ENCODE data around the gene ASMTL.
"Not testable (repeated sequence)": the region's sequence is repeated elsewhere in the genome, so short reads cannot be mapped to it uniquely, and the experiment has no call there.

ASMTL gene

GRCh38 chrX:1442724-1443367 is 9.9 kb downstream of the ASMTL start:
- Mint-ChIP-seq H3K4me1 (ENCODE audit: low read depth) (no peaks in the 10 kb centered on the region), H3K4me3 (no peak overlapping the region), H3K9me3 (peaks cover 42% of the 10 kb centered on the region), H3K27ac (no peak overlapping the region), H3K27me3 (ENCODE audit: low read depth) (no peaks in the 10 kb centered on the region), H3K36me3 (ENCODE audit: low read depth) (peaks cover 63% of the 10 kb centered on the region)

- no peak overlapping the region for H3K4me3 Mint-ChIP-seq
- H3K27ac Mint-ChIP-seq = no peak overlapping the region
- H3K36me3 Mint-ChIP-seq (ENCODE audit: low read depth) = peaks cover 64% of the 10 kb centered on the region
- peaks cover 35% of the 10 kb centered on the region for H3K9me3 Mint-ChIP-seq
- no peaks in the 10 kb centered on the region for H3K27me3 Mint-ChIP-seq (ENCODE audit: low read depth)
- H3K4me1 Mint-ChIP-seq (ENCODE audit: low read depth) = no peaks in the 10 kb centered on the region
These were observed 10.6 kb downstream of the ASMTL start for GRCh38 chrX:1442016-1442665.

- peaks cover 25% of the 10 kb centered on the region for H3K9me3 Mint-ChIP-seq
- no peak overlapping the region for H3K27ac Mint-ChIP-seq
- no peaks in the 10 kb centered on the region for H3K4me1 Mint-ChIP-seq (ENCODE audit: low read depth)
- peaks cover 64% of the 10 kb centered on the region for H3K36me3 Mint-ChIP-seq (ENCODE audit: low read depth)
- H3K4me3 Mint-ChIP-seq = no peak overlapping the region
- H3K27me3 Mint-ChIP-seq (ENCODE audit: low read depth) = no peaks in the 10 kb centered on the region
These were observed 12.2 kb downstream of the ASMTL start for GRCh38 chrX:1440506-1440905.

DNA sequence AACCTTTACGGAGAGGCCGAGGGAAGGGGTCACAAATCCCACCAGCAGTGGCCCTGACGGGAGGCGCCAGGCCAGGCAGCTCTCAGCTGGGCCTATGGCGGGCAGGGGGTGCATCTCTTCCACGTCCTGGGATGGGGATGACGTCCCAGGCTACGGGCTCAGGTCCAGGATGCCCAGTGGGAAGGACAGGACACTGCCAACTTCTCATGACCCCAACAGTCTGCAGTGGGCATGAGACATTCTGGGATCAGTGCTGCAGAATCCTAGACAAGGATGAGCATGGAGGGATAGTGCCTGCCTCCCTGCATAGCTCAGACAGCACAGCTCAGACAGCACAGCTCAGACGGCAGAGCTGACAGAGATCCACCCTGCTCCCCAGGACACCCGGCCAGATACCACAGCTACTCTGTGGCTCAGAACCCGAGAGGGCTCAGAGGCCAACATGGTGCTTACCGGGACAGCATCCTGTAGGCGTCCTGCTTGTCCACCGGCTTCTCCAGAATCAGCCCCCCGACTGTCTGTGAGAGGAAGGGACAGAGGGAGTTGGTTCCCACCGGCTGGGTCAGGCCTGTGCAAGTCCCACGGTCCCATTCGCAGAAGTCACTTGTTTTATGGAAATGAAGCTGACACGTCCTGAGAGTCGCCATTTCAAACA is 17.3 kb downstream of the ASMTL start:
- H3K4me3 Mint-ChIP-seq = no peak overlapping the region
- no peaks in the 10 kb centered on the region for H3K27me3 Mint-ChIP-seq (ENCODE audit: low read depth)
- no peaks in the 10 kb centered on the region for H3K4me1 Mint-ChIP-seq (ENCODE audit: low read depth)
- peaks cover 47% of the 10 kb centered on the region for H3K36me3 Mint-ChIP-seq (ENCODE audit: low read depth)
- no peak overlapping the region for H3K27ac Mint-ChIP-seq
- H3K9me3 Mint-ChIP-seq = no peaks in the 10 kb centered on the region

DNA sequence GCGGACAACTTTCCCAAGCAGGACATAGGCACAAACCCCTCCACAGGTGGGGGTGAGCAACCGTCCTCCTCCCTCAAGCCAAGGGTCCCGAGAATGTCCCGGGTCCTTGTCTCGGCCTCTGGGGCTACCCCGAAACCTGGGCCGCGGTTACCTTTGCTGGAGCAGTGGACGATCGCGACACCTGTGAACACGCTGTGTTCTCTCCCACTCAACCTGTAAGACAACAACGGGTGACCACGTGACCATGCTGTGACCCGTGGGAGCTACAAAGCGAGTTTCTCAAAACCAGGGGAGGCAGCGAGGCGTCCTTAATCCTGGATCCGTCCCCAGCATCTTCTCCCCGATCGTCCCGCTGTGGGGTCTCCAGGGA is 17.9 kb downstream of the ASMTL start:
- peaks cover 47% of the 10 kb centered on the region for H3K36me3 Mint-ChIP-seq (ENCODE audit: low read depth)
- H3K27me3 Mint-ChIP-seq (ENCODE audit: low read depth) = no peaks in the 10 kb centered on the region
- no peak overlapping the region for H3K27ac Mint-ChIP-seq
- H3K9me3 Mint-ChIP-seq = no peaks in the 10 kb centered on the region
- H3K4me3 Mint-ChIP-seq = no peak overlapping the region
- no peaks in the 10 kb centered on the region for H3K4me1 Mint-ChIP-seq (ENCODE audit: low read depth)

DNA sequence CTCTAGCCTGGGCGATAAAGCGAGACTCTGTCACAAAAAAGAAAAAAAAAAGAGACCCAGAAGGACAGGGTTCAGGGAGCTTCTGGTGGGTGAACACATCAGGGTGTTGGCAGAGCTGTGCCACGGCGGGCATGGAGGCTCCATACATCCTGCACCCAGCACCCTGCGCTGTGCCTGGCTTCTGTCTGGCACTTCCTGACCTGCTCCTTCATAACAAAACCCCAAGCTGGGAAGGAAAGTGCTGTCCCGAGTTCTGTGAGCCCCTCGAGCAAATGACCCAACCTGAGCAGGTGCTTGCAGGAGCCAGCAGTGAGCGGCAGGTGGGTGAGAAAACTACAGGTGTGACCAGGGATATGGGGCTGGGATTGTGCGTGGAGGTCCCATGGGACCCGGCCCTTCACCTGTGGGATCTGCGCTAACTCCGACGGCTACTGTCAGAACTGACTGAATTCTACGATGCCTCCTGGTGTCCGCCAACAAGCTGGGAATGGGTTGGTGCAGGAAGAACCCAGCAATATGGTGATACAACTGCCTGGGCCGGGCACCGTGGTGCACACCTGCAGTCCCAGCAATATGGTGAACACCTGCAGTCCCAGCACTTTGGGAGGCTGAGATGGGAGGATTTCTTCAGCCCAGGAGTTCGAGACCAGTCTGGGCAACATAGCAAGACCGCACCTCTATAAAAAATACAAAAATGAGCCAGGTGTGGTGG is 18.9 kb downstream of the ASMTL start:
- no peaks in the 10 kb centered on the region for H3K4me1 Mint-ChIP-seq (ENCODE audit: low read depth)
- H3K4me3 Mint-ChIP-seq = no peak overlapping the region
- no peaks in the 10 kb centered on the region for H3K27me3 Mint-ChIP-seq (ENCODE audit: low read depth)
- no peak overlapping the region for H3K27ac Mint-ChIP-seq
- no peaks in the 10 kb centered on the region for H3K9me3 Mint-ChIP-seq
- peaks cover 44% of the 10 kb centered on the region for H3K36me3 Mint-ChIP-seq (ENCODE audit: low read depth)

GRCh38 chrX:1430451-1430850 is 22.3 kb downstream of the ASMTL start:
- no peak overlapping the region for H3K27ac Mint-ChIP-seq
- H3K4me1 Mint-ChIP-seq (ENCODE audit: low read depth) = no peaks in the 10 kb centered on the region
- H3K36me3 Mint-ChIP-seq (ENCODE audit: low read depth) = peaks cover 36% of the 10 kb centered on the region
- no peak overlapping the region for H3K4me3 Mint-ChIP-seq
- no peaks in the 10 kb centered on the region for H3K27me3 Mint-ChIP-seq (ENCODE audit: low read depth)
- no peaks in the 10 kb centered on the region for H3K9me3 Mint-ChIP-seq

- Mint-ChIP-seq H3K4me3 (no peak overlapping the region), H3K4me1 (ENCODE audit: low read depth) (no peaks in the 10 kb centered on the region), H3K9me3 (peaks cover 21% of the 10 kb centered on the region), H3K27ac (no peak overlapping the region), H3K36me3 (ENCODE audit: low read depth) (peaks cover 55% of the 10 kb centered on the region), H3K27me3 (ENCODE audit: low read depth) (no peaks in the 10 kb centered on the region)
These were observed 25.0 kb downstream of the ASMTL start for GRCh38 chrX:1427756-1428155.

DNA sequence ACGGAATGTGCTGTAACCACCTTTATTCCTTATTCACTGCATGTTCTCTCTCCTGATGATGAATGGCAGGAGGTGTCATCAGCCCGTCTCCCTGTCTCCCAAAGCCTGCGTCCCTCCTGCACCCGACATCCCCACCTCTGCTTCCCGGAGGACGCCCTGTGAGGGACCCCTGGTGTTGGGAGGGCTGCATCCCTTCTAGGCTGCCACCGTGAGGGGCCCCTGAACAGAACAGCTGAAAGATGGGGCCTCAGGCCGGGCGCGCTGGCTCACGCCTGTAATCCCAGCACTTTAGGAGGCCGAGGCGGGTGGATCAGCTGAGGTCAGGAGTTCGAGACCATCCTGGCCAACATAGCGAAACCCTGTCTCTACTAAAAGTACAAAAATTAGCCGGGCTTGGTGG is 26.4 kb downstream of the ASMTL start:
- not testable (repeated sequence) for H3K27ac Mint-ChIP-seq; H3K4me3 Mint-ChIP-seq; H3K4me1 Mint-ChIP-seq (ENCODE audit: low read depth); H3K27me3 Mint-ChIP-seq (ENCODE audit: low read depth)
- Mint-ChIP-seq H3K36me3 (ENCODE audit: low read depth) (peaks cover 62% of the 10 kb centered on the region), H3K9me3 (peaks cover 32% of the 10 kb centered on the region)

DNA sequence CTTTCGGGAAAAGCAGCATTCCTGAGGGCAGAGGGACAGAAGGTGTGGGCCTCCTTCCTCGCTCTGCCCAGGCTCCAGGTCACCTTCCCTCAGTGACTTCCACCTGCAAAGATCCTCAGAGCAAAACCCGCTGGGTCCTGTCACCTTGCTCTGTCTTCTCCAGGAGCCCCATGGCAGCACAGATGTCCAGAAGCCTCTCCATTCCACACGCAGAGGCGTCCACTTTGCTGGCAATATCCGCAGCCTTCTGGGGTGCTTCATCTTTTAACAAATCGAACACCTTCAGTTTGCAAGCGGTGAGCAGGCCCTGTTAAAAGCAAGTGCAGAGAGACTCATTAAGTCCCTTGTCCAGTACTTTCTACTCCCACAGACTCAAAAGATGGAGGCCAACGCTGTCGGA is 27.3 kb downstream of the ASMTL start:
- Mint-ChIP-seq H3K36me3 (ENCODE audit: low read depth) (peaks cover 64% of the 10 kb centered on the region), H3K4me1 (ENCODE audit: low read depth) (no peaks in the 10 kb centered on the region), H3K27me3 (ENCODE audit: low read depth) (no peaks in the 10 kb centered on the region), H3K4me3 (no peak overlapping the region), H3K9me3 (peaks cover 32% of the 10 kb centered on the region), H3K27ac (no peak overlapping the region)

DNA sequence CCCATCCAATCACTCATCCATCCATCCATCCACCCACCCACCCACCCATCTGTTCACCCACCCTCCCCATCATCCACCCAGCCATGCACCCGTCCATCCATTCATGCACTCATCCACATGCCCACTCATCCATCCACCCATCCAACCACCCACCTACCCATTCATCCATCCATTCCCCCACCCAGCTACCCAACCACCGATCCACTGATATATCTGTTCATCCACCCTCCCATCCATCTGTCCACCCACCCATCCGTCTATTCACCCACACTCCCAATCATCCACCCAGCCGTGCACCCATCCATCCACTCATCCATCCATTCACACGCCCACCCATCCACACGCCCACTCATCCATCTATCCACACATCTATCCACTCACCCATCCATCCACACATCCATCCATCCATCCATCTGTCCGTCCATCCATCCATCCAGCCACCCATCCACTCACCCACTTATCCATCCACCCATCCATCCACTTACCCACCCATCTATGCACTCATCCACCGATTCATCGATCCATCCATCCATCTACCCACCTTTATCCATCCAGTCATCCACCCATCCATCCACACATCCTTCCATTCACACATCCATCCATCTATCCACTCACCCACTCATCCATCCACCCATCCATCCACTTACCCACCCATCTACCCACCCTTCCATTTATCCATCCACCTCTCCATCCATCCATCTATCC is 28.4 kb downstream of the ASMTL start:
- H3K36me3 Mint-ChIP-seq (ENCODE audit: low read depth) = peaks cover 69% of the 10 kb centered on the region
- H3K27me3 Mint-ChIP-seq (ENCODE audit: low read depth) = no peaks in the 10 kb centered on the region
- no peaks in the 10 kb centered on the region for H3K4me1 Mint-ChIP-seq (ENCODE audit: low read depth)
- H3K27ac Mint-ChIP-seq = no peak overlapping the region
- H3K9me3 Mint-ChIP-seq = peaks cover 32% of the 10 kb centered on the region
- no peak overlapping the region for H3K4me3 Mint-ChIP-seq

GRCh38 chrX:1423215-1423614 is 29.5 kb downstream of the ASMTL start:
- H3K27ac Mint-ChIP-seq = no peak overlapping the region
- peaks cover 72% of the 10 kb centered on the region for H3K36me3 Mint-ChIP-seq (ENCODE audit: low read depth)
- no peaks in the 10 kb centered on the region for H3K4me1 Mint-ChIP-seq (ENCODE audit: low read depth)
- H3K9me3 Mint-ChIP-seq = peaks cover 32% of the 10 kb centered on the region
- H3K27me3 Mint-ChIP-seq (ENCODE audit: low read depth) = no peaks in the 10 kb centered on the region
- no peak overlapping the region for H3K4me3 Mint-ChIP-seq

DNA sequence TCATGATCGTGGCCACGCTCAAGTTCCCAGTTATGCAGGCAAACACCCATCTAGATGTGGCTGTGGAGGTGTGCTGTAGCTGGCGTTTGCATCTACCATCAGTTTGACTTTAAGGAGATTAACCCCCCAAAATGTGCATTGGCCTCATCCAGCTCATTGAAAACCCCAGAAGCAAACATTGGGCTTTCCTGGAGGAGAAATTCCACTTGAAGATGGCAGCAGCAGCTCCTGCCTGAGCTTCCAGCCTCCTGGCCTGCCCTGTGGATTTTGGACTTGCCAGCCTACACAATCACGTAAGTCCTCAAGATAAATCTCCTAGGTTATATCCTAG is 30.6 kb downstream of the ASMTL start:
- peaks cover 32% of the 10 kb centered on the region for H3K9me3 Mint-ChIP-seq

DNA sequence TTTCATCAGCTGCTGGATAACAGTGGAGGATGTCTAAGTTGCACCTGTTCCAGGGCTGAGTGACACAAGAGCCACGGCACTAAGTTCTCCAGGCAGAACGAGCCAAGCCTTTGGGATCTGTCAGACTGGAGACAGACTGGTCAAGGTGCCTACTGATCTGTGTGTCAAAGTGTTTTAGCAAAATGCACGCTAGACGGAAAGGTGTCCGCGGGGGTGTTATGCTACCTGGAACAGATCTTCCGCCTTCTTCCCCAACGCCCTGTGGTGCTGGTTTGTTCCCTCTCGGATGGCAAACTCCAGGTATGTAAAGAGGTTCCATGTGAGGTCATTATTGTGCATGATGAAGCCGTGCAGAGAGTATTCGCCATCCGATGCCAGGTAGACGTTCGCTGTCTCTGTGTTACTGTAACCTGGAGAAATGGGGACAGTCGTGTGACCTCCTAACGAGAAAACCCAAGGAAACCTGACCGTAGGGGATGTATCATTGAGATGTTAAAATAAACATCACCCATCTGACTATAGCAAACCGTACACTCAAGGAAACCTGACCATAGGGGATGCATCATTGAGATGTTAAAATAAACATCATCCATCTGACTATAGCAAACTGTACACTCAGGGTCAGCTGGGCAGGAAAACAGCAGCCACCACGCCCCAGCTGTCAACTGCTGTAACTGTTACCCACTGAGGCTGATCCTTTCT is 31.1 kb downstream of the ASMTL start:
- H3K9me3 Mint-ChIP-seq = peaks cover 32% of the 10 kb centered on the region
- H3K4me3 Mint-ChIP-seq = no peak overlapping the region
- no peaks in the 10 kb centered on the region for H3K27me3 Mint-ChIP-seq (ENCODE audit: low read depth)
- no peaks in the 10 kb centered on the region for H3K4me1 Mint-ChIP-seq (ENCODE audit: low read depth)
- H3K36me3 Mint-ChIP-seq (ENCODE audit: low read depth) = peaks cover 62% of the 10 kb centered on the region
- no peak overlapping the region for H3K27ac Mint-ChIP-seq

More for the DNA sequence above, 30.6 kb downstream of the ASMTL start:
- H3K36me3 Mint-ChIP-seq (ENCODE audit: low read depth) = peaks cover 68% of the 10 kb centered on the region
- H3K4me3 Mint-ChIP-seq = no peak overlapping the region
- no peaks in the 10 kb centered on the region for H3K4me1 Mint-ChIP-seq (ENCODE audit: low read depth)
- H3K27me3 Mint-ChIP-seq (ENCODE audit: low read depth) = no peaks in the 10 kb centered on the region
- no peak overlapping the region for H3K27ac Mint-ChIP-seq

All from T-helper 1 cell treated with Interleukin-12 subunit alpha and Interleukin-12 subunit beta and Interleukin-4 antibody, amounts not matched to agents 30 μg/mL and 1 μg/mL, for 36 hours (primary cell).